HepG2 (cell line): ENCODE data around the gene PNN. TPM values are rescaled to one million over a fixed set of nuclear protein-coding genes. Genes with fewer than 3 reads are reported as not detected.

Experiments used
- ATF7 ChIP-seq, 2 experiments: fragments of 450-650 bp in 1 of 2; sonication (generic) in 1 of 2; formaldehyde crosslinking in 1 of 2; IDR thresholded peaks; 2 replicates each; pipeline versions ENCODE4 v1.4.0 to v1.6.1; 2016 to 2020; ENCODE audit warnings: antibody characterized with exemption in 1 of 2, mild to moderate bottlenecking in 1 of 2, missing genetic modification reagents in 1 of 2
- GLI4 ChIP-seq: sonication (generic); formaldehyde crosslinking; IDR thresholded peaks from 2 replicates; pipeline ENCODE4 v1.5.1; 2020; ENCODE audit warnings: missing genetic modification reagents, mild to moderate bottlenecking, moderate library complexity, borderline replicate concordance
- KLF11 ChIP-seq: IDR thresholded peaks from 2 replicates; pipeline ENCODE4 v1.6.1; 2016; ENCODE audit warnings: missing compliant biosample characterization
- KLF15 ChIP-seq: sonication (generic); formaldehyde crosslinking; IDR thresholded peaks from 2 replicates; pipeline ENCODE4 v1.8.1; 2023; ENCODE audit warnings: borderline replicate concordance, mild to moderate bottlenecking, inconsistent platforms, missing genetic modification reagents, mixed read lengths
- MAFF ChIP-seq: IDR thresholded peaks from 2 replicates; pipeline ENCODE4 v1.6.1; 2011; ENCODE audit warnings: low read depth, low read length, improper control_type of control experiment
- NR2F2 ChIP-seq: IDR thresholded peaks from 2 replicates; pipeline ENCODE4 v1.6.1; 2012; ENCODE audit warnings: low read depth, inconsistent platforms, borderline replicate concordance
- ONECUT2 ChIP-seq: sonication (generic); formaldehyde crosslinking; IDR thresholded peaks from 2 replicates; pipeline ENCODE4 v1.4.0; 2020; ENCODE audit warnings: missing genetic modification reagents
- PAX8 ChIP-seq: sonication (generic); formaldehyde crosslinking; IDR thresholded peaks from 2 replicates; pipeline ENCODE4 v1.8.0; 2022; ENCODE audit warnings: mild to moderate bottlenecking, missing genetic modification reagents, borderline replicate concordance
- RELA ChIP-seq: sonication (generic); formaldehyde crosslinking; IDR thresholded peaks from 2 replicates; pipeline ENCODE4 v1.4.0; 2020; ENCODE audit warnings: missing genetic modification reagents
- REXO4 ChIP-seq: sonication (generic); formaldehyde crosslinking; IDR thresholded peaks from 2 replicates; pipeline ENCODE4 v1.8.0; 2022; ENCODE audit warnings: missing genetic modification reagents, mild to moderate bottlenecking, borderline replicate concordance
- SNAI1 ChIP-seq: sonication (generic); formaldehyde crosslinking; IDR thresholded peaks from 2 replicates; pipeline ENCODE4 v1.5.0; 2020; ENCODE audit warnings: mild to moderate bottlenecking, missing genetic modification reagents, borderline replicate concordance
- TCF7 ChIP-seq: sonication (generic); IDR thresholded peaks from 2 replicates; pipeline ENCODE4 v1.6.1; 2016; ENCODE audit warnings: antibody characterized with exemption, low read depth
- ZNF33B ChIP-seq: sonication (generic); formaldehyde crosslinking; IDR thresholded peaks from 2 replicates; pipeline ENCODE4 v1.5.1; 2020; ENCODE audit warnings: mild to moderate bottlenecking, missing genetic modification reagents
- ZNF556 ChIP-seq: sonication (generic); formaldehyde crosslinking; IDR thresholded peaks from 2 replicates; pipeline ENCODE4 v1.4.0; 2020; ENCODE audit warnings: mild to moderate bottlenecking, missing genetic modification reagents, borderline replicate concordance
- ZNF75D ChIP-seq: sonication (generic); formaldehyde crosslinking; IDR thresholded peaks from 2 replicates; pipeline ENCODE4 v1.8.1; 2023; ENCODE audit warnings: missing genetic modification reagents, mild to moderate bottlenecking, borderline replicate concordance
- polyA plus RNA-seq, 8 experiments: library from polyadenylated mRNA; depleted of rRNA in 3 of 8; stranded (reverse) in 7 of 8; unstranded in 1 of 8; fragments of >200 nt; fragmentation: Illumina TruSeq in 4 of 8; extraction: Trizol in 4 of 8; gene quantifications; 2 replicates each; pipeline versions ENCODE4 v1.2.1 to v1.2.3, GENCODE V29; 2011 to 2016; ENCODE audit warnings: low read depth in 4 of 8, missing spikeins in 1 of 8, mixed read lengths in 1 of 8; ENCODE audit not compliant: insufficient read depth in 1 of 8
- total RNA-seq, 5 experiments: library from RNA; depleted of rRNA; stranded (reverse); fragments of >200 nt; fragmentation: Illumina TruSeq; extraction: Trizol; gene quantifications; 2 replicates each; pipeline ENCODE4 v1.2.3, GENCODE V29; 2016; ENCODE audit warnings: low read depth in 1 of 5
- TF ChIP-seq, protein P1 (sequence below): sonication (generic); formaldehyde crosslinking; IDR thresholded peaks from 2 replicates; pipeline ENCODE4; 2020; ENCODE audit warnings: missing genetic modification reagents, mild to moderate bottlenecking, borderline replicate concordance
- TF ChIP-seq, protein P2 (sequence below): sonication (generic); formaldehyde crosslinking; IDR thresholded peaks from 2 replicates; pipeline ENCODE4 v1.8.0; 2023; ENCODE audit warnings: mild to moderate bottlenecking, missing genetic modification reagents
- TF ChIP-seq, protein P3 (sequence below): sonication (generic); formaldehyde crosslinking; IDR thresholded peaks from 2 replicates; pipeline ENCODE4 v1.5.1; 2020; ENCODE audit warnings: missing genetic modification reagents, mild to moderate bottlenecking, borderline replicate concordance
- TF ChIP-seq, protein P4 (sequence below): sonication (generic); formaldehyde crosslinking; conservative IDR thresholded peaks from 2 replicates; pipeline ENCODE4 v1.8.0; 2022; ENCODE audit warnings: missing genetic modification reagents

Gene PNN
- total and polyA plus RNA-seq, 2 of the 13 experiments (the other 11 are each of a cell fraction or from before 2014, with no cell fraction given), result 58.0 to 214 TPM

DNA sequence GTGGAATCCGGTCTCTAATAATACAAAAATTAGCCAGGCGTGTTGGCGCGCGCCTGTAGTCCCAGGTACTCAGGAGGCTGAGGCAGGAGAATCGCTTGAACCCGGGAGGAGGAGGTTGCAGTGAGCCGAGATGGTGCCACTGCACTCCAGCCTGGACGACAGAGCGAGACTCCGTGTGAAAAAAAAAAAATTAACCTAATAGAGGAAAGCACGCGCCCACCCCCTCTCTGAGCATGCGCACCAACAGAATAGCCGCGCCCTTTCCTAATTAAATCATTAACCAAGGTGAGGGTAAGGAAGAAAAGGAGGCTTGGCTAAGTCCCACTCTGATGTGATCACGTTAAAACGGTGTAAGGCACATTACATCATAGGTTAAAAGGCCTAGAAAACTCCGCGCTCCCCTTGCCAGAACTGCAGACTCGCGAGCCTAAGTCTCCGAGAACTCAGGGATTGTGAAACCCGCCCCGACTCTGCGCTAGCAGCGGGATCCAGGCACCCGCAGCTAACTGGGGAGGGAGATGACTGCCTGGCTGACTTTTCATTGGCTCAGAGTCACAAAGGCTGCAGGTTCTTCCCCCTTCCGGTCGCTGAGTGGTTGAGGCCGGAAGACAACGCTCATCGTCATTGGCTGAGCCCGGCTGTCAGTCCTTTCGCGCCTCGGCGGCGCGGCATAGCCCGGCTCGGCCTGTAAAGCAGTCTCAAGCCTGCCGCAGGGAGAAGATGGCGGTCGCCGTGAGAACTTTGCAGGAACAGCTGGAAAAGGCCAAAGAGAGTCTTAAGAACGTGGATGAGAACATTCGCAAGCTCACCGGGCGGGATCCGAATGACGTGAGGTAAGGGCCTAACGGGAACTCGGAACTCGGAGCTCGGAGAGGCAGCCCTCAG is at the start of gene PNN (continued):
- TF ChIP-seq ZNF33B (CRISPR knock-in tag), result peak; percentile 98
- no peak for TF ChIP-seq NR2F2
- peak; percentile 98; the same call in 1 of the 2 replicates for TF ChIP-seq GLI4 (CRISPR knock-in tag)
- peak; percentile 13; the same call in 1 of the 2 replicates for TF ChIP-seq ONECUT2 (CRISPR knock-in tag)
- TF ChIP-seq, protein P1, sequence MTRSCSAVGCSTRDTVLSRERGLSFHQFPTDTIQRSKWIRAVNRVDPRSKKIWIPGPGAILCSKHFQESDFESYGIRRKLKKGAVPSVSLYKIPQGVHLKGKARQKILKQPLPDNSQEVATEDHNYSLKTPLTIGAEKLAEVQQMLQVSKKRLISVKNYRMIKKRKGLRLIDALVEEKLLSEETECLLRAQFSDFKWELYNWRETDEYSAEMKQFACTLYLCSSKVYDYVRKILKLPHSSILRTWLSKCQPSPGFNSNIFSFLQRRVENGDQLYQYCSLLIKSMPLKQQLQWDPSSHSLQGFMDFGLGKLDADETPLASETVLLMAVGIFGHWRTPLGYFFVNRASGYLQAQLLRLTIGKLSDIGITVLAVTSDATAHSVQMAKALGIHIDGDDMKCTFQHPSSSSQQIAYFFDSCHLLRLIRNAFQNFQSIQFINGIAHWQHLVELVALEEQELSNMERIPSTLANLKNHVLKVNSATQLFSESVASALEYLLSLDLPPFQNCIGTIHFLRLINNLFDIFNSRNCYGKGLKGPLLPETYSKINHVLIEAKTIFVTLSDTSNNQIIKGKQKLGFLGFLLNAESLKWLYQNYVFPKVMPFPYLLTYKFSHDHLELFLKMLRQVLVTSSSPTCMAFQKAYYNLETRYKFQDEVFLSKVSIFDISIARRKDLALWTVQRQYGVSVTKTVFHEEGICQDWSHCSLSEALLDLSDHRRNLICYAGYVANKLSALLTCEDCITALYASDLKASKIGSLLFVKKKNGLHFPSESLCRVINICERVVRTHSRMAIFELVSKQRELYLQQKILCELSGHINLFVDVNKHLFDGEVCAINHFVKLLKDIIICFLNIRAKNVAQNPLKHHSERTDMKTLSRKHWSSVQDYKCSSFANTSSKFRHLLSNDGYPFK (CRISPR knock-in tag), result peak; percentile 94; the same call in 1 of the 2 replicates
- peak; percentile 93 for TF ChIP-seq KLF15 (CRISPR knock-in tag)
- peak; percentile 85 for TF ChIP-seq RELA (CRISPR knock-in tag)
- TF ChIP-seq, protein P2, sequence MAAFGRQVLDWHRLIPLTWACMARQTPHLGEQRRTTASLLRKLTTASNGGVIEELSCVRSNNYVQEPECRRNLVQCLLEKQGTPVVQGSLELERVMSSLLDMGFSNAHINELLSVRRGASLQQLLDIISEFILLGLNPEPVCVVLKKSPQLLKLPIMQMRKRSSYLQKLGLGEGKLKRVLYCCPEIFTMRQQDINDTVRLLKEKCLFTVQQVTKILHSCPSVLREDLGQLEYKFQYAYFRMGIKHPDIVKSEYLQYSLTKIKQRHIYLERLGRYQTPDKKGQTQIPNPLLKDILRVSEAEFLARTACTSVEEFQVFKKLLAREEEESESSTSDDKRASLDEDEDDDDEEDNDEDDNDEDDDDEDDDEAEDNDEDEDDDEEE (CRISPR knock-in tag), result no peak; the same call in 1 of the 2 replicates
- no peak; the same call in 1 of the 2 replicates for TF ChIP-seq REXO4
- TF ChIP-seq, protein P3, sequence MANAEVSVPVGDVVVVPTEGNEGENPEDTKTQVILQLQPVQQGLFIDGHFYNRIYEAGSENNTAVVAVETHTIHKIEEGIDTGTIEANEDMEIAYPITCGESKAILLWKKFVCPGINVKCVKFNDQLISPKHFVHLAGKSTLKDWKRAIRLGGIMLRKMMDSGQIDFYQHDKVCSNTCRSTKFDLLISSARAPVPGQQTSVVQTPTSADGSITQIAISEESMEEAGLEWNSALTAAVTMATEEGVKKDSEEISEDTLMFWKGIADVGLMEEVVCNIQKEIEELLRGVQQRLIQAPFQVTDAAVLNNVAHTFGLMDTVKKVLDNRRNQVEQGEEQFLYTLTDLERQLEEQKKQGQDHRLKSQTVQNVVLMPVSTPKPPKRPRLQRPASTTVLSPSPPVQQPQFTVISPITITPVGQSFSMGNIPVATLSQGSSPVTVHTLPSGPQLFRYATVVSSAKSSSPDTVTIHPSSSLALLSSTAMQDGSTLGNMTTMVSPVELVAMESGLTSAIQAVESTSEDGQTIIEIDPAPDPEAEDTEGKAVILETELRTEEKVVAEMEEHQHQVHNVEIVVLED (CRISPR knock-in tag), result peak; percentile 92
- TF ChIP-seq ZNF75D (CRISPR knock-in tag), result peak; percentile 96; the same call in 1 of the 2 replicates
- TF ChIP-seq TCF7, result peak; percentile 36; the same call in 1 of the 2 replicates
- TF ChIP-seq SNAI1, result peak; percentile 100
- TF ChIP-seq PAX8 (CRISPR knock-in tag), result peak; percentile 99; the same call in 1 of the 2 replicates
- peak; percentile 95 for TF ChIP-seq KLF11 (CRISPR knock-in tag)
- peak; percentile 98 for TF ChIP-seq ZNF556 (CRISPR knock-in tag)
- TF ChIP-seq, protein P4, sequence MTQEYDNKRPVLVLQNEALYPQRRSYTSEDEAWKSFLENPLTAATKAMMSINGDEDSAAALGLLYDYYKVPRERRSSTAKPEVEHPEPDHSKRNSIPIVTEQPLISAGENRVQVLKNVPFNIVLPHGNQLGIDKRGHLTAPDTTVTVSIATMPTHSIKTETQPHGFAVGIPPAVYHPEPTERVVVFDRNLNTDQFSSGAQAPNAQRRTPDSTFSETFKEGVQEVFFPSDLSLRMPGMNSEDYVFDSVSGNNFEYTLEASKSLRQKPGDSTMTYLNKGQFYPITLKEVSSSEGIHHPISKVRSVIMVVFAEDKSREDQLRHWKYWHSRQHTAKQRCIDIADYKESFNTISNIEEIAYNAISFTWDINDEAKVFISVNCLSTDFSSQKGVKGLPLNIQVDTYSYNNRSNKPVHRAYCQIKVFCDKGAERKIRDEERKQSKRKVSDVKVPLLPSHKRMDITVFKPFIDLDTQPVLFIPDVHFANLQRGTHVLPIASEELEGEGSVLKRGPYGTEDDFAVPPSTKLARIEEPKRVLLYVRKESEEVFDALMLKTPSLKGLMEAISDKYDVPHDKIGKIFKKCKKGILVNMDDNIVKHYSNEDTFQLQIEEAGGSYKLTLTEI (CRISPR knock-in tag), result no peak
- peak; percentile 98 for TF ChIP-seq ATF7 (IDR thresholded peaks at IDR 0.05)
- peak; percentile 98 for TF ChIP-seq ATF7 (CRISPR knock-in tag; IDR thresholded peaks at IDR 0.05)
- no peak for TF ChIP-seq MAFF
